OCI-LY3 (cell line): ENCODE measurements around the gene CLPX.

Source experiments
- EZH2phosphoT487 ChIP-seq: fragments of 200-600 bp; shearing (Covaris generic); IDR thresholded peaks from 2 replicates; pipeline ENCODE4 v1.6.1; 2018; ENCODE audit warnings: antibody characterized with exemption, mixed run types, low read depth
- TF ChIP-seq, protein P1 (sequence below): fragments of 200-600, 300-600 bp; sonication (generic); IDR thresholded peaks from 2 replicates; pipeline ENCODE4 v1.5.1; 2014; ENCODE audit warnings: antibody characterized with exemption, low read length, low read depth

DNA sequence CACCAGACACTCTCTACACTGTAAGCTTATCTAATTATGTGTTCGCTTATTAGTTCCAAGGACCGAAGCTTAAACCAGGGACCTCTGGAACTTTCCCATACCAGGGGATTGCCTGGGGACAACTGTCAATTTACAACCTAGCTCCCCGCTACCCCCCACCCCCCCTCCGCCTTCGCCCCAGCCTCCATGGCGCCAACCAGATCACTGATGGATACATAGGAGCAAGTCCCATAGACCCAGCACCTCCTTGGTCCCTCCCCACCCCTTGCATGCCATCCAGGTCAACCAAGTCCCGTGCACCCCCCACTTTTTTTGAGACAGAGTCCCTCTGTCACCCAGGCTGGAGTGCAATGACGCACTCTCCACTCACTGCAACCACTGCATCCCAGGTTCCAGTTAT is 50.6 kb downstream of the CLPX start:
- TF ChIP-seq, protein P1, sequence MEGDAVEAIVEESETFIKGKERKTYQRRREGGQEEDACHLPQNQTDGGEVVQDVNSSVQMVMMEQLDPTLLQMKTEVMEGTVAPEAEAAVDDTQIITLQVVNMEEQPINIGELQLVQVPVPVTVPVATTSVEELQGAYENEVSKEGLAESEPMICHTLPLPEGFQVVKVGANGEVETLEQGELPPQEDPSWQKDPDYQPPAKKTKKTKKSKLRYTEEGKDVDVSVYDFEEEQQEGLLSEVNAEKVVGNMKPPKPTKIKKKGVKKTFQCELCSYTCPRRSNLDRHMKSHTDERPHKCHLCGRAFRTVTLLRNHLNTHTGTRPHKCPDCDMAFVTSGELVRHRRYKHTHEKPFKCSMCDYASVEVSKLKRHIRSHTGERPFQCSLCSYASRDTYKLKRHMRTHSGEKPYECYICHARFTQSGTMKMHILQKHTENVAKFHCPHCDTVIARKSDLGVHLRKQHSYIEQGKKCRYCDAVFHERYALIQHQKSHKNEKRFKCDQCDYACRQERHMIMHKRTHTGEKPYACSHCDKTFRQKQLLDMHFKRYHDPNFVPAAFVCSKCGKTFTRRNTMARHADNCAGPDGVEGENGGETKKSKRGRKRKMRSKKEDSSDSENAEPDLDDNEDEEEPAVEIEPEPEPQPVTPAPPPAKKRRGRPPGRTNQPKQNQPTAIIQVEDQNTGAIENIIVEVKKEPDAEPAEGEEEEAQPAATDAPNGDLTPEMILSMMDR: no peak
- TF ChIP-seq EZH2phosphoT487: no peak
